ENCODE data around the gene ARID3B. TPM values are rescaled to one million over a fixed set of nuclear protein-coding genes. Genes with fewer than 3 reads are reported as not detected.

The ARID3B gene
- polyA plus RNA-seq, 2 of the 4 experiments (the other 2 are of a cell fraction) = 2.3 TPM

GRCh38 chr15:74642348-74642733 is 101.3 kb downstream of the ARID3B start:
- H3K27ac ChIP-seq = no peak overlapping the region
- 0 out of 3 replicates have a peak, but pooled peaks cover 6% of the 10 kb centered on the region for H3K4me1 ChIP-seq
- ChIA-PET POLR2A (no interaction called here), CTCF (interaction anchor here (1.5 to 23.2 kb wide), 4 partner anchors 10 to 146 kb away, joined by 3 to 701 read pairs (median 6); no protein-coding TSS in a partner anchor)
- H3K9me3 ChIP-seq = no peaks in the 10 kb centered on the region
- no peak for DNase-seq (ENCODE audit: low read depth in 1 of 2, low spot score in 1 of 2)
- no peak for FAIRE-seq
- no peak overlapping the region for H3K4me3 ChIP-seq
- TF ChIP-seq RARB (CRISPR knock-in tag; IDR thresholded peaks at IDR 0.05) (no peak), FOSB (CRISPR knock-in tag; IDR thresholded peaks at IDR 0.05) (no peak), BHLHE40 (IDR thresholded peaks at IDR 0.05; ENCODE audit: low read depth, low read length) (no peak), NR3C1 (IDR thresholded peaks at IDR 0.05) (no peak), HES2 (IDR thresholded peaks at IDR 0.05) (no peak), ZC3H11A (IDR thresholded peaks at IDR 0.05) (no peak), CEBPB (IDR thresholded peaks at IDR 0.05) (no peak)
- 97% methylated on average over 4 of the region's 4 CpGs for WGBS (ENCODE audit: missing lambda C conversion rate)
- H3K4me2 ChIP-seq = no peak overlapping the region
- no peak for ATAC-seq

- no peak for TF ChIP-seq BCL3 (IDR thresholded peaks at IDR 0.05)
- no peak for TF ChIP-seq SMC3 (IDR thresholded peaks at IDR 0.05)
- TF ChIP-seq PBX3 (IDR thresholded peaks at IDR 0.05) = no peak
- TF ChIP-seq KDM5A (IDR thresholded peaks at IDR 0.05) = no peak
- TF ChIP-seq ESRRA (IDR thresholded peaks at IDR 0.05; ENCODE audit: borderline replicate concordance, low read length) = no peak
- no peak for TF ChIP-seq SREBF2 (IDR thresholded peaks at IDR 0.05)
- TF ChIP-seq REST (IDR thresholded peaks at IDR 0.05) = no peak
- Histone ChIP-seq H3K4me1 (0 out of 3 replicates have a peak, but pooled peaks cover 6% of the 10 kb centered on the region), H3K4me2 (no peak overlapping the region), H3K9me3 (no peaks in the 10 kb centered on the region), H3K27ac (0 out of 6 replicates have a peak overlapping the region, but pooled peaks of 1 of the 2 experiments have one; percentile 12), H3K4me3 (no peak overlapping the region)
- no peak for ATAC-seq
- 88% methylated on average over 11 of the region's 11 CpGs for WGBS (ENCODE audit: missing lambda C conversion rate)
- ChIA-PET POLR2A (no interaction called here), CTCF (interaction anchor here (0.9 to 23.2 kb wide), 5 partner anchors 8 to 145 kb away, joined by 3 to 701 read pairs (median 5); no protein-coding TSS in a partner anchor)
- no peak for DNase-seq (ENCODE audit: low read depth in 1 of 2, low spot score in 1 of 2)
- FAIRE-seq = no peak
Measured at GRCh38 chr15:74642734-74643664, 102.0 kb downstream of the ARID3B start.

GRCh38 chr15:74643665-74644204 is 102.7 kb downstream of the ARID3B start:
- Histone ChIP-seq H3K9me3 (no peaks in the 10 kb centered on the region), H3K27ac (no peak overlapping the region), H3K4me1 (0 out of 3 replicates have a peak, but pooled peaks cover 6% of the 10 kb centered on the region), H3K4me2 (no peak overlapping the region), H3K4me3 (no peak overlapping the region)
- ChIA-PET POLR2A (no interaction called here), CTCF (interaction anchor here (0.9 to 23.2 kb wide), 5 partner anchors 9 to 144 kb away, joined by 3 to 701 read pairs (median 5); no protein-coding TSS in a partner anchor)
- DNase-seq (ENCODE audit: low read depth in 1 of 2, low spot score in 1 of 2) = no peak
- no peak for ATAC-seq
- no peak for TF ChIP-seq ZSCAN20 (CRISPR knock-in tag; IDR thresholded peaks at IDR 0.05)
- TF ChIP-seq RCOR1 (IDR thresholded peaks at IDR 0.05; ENCODE audit: low read depth, low read length) = no peak
- TF ChIP-seq NR3C1 (IDR thresholded peaks at IDR 0.05) = no peak
- no peak for TF ChIP-seq GATA3 (IDR thresholded peaks at IDR 0.05; ENCODE audit: borderline replicate concordance)
- no peak for TF ChIP-seq PHF8 (IDR thresholded peaks at IDR 0.05; ENCODE audit: borderline replicate concordance, low read depth)
- no peak for TF ChIP-seq NFE2L2 (conservative IDR thresholded peaks at IDR 0.05; ENCODE audit: low read length)
- WGBS (ENCODE audit: missing lambda C conversion rate) = 94% methylated on average over 2 of the region's 2 CpGs
- no peak for FAIRE-seq

All from A549 (cell line).